ENCODE results near the gene PPP1R27.
A peak's percentile ranks its signal among the peaks of the same experiment; 100 is the strongest.

PPP1R27 gene

GRCh38 chr17:81804559-81805399 is 30.1 kb downstream of the PPP1R27 start:
- Histone ChIP-seq H3K9me3 (ENCODE audit: insufficient read depth, low read length) (peaks cover 15% of the 10 kb centered on the region; the same call in 1 of the 2 replicates), H3K4me3 (ENCODE audit: insufficient read length, low read depth) (peak overlapping the region; percentile 26), H3K9ac (ENCODE audit: insufficient read length, low read depth) (peak overlapping the region; percentile 42), H3K36me3 (ENCODE audit: insufficient read depth, insufficient read length, low read length) (no peaks in the 10 kb centered on the region), H3K4me1 (ENCODE audit: insufficient read depth, insufficient read length) (peaks cover 14% of the 10 kb centered on the region), H3K27me3 (ENCODE audit: insufficient read depth, insufficient read length) (peaks cover 78% of the 10 kb centered on the region)
- DNase-seq (ENCODE audit: low read depth, low spot score): no peak
- no peak for TF ChIP-seq ZNF274 (IDR thresholded peaks at IDR 0.05; ENCODE audit: low read depth, low read length)
- no peak for TF ChIP-seq YY1 (IDR thresholded peaks at IDR 0.05; ENCODE audit: insufficient read depth, insufficient read length)
- TF ChIP-seq SUZ12 (IDR thresholded peaks at IDR 0.05; ENCODE audit: extremely low read depth, insufficient read depth, insufficient read length): no peak

DNA sequence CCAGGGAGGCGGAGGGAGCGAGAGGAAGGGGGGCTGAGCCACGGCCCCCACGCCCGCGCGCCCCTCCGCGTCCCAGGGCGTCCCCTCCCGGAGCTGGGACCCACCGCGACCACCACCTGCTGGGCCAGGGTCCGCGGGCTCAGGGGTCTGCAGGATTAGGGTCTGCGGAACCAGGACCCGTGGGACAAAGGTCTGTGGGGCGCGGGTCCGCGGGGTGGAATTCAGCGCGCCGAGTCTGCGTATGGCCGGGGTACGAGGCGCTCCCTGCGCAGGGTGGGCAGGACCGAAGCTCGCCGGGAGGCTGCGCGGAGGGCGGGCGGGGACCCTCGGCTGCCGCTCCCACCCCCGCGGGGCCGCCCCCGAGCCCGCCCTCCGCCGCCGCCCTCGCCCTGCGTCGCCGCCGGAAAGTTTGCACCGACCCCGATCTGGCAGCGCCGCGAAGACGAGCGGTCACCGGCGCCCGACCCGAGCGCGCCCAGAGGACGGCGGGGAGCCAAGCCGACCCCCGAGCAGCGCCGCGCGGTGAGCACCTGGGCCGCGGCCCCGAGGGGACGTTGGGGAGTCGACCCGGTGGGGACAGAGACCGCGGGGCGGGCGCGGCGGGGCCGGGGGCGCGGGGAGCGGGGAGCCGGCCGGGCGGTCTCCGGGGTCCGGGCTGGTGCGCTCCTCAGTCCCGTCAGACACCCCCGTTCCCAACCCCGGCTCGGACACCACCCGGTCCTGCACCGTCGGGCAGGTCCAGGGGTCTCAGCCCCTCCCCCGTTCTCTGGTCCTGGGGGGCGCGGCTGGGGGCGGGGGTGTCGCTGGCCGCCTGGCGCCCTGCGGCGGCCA is 30.9 kb downstream of the PPP1R27 start, which contains the start of gene GCGR:
Gene GCGR (plus strand): TSS at position 423 of the 831 bp plus-strand sequence. CDS start 4,869 bp downstream, outside the sequence.
- TF ChIP-seq SUZ12 (IDR thresholded peaks at IDR 0.05; ENCODE audit: extremely low read depth, insufficient read depth, insufficient read length): peak; percentile 89
- TF ChIP-seq ZNF274 (IDR thresholded peaks at IDR 0.05; ENCODE audit: low read depth, low read length): no peak
- TF ChIP-seq YY1 (IDR thresholded peaks at IDR 0.05; ENCODE audit: insufficient read depth, insufficient read length): no peak
- H3K4me3 ChIP-seq (ENCODE audit: insufficient read length, low read depth): peak within 1 kb of the TSS; percentile 26
- peaks cover 73% of the 10 kb centered on the region for H3K27me3 ChIP-seq (ENCODE audit: insufficient read depth, insufficient read length)
- peak within 1 kb of the TSS; percentile 50 for H3K9ac ChIP-seq (ENCODE audit: insufficient read length, low read depth)
- H3K36me3 ChIP-seq (ENCODE audit: insufficient read depth, insufficient read length, low read length): no peaks in the 10 kb centered on the region
- DNase-seq (ENCODE audit: low read depth, low spot score): no peak
- peaks cover 8% of the 10 kb centered on the region for H3K4me1 ChIP-seq (ENCODE audit: insufficient read depth, insufficient read length)
- peaks cover 16% of the 10 kb centered on the region; the same call in 1 of the 2 replicates for H3K9me3 ChIP-seq (ENCODE audit: insufficient read depth, low read length)

DNA sequence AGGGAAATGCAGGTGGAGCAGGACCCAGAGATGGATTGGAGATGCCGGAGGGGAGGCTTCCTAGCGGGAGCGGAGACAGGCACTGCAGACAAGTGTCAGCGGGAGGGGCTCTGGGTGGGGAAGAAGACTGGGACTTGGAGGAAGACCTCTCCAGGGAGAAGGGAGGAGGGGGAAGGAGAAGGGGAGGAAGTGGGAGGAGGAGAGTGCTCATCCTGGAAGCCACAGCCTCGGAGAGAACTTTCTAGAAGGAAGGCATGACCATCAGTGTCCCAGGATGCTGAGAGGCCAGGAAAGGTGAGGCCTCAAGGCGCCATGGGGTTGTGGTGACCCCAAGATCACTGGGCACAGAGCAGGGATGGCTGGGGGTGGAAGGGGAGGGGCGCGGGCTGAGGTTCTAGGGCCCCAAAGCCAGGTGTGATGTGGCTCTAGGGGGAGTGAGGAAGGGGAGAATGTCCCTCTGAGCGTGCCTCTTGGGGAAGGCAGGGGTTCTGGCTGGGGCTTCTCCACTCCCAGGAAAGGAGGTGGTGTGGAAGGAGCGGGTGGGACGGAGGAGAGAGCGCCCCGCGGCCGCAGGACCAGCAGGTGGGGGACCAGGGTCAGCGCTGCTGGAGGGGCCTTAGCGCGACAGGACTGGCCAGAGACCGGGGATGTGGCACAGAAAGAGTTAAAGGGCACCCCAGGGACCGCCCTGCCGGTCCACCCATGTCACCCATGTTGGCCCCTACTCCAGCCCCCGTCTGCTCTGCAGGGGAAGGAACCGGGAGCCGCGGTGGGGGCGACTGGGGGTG is 31.8 kb downstream of the PPP1R27 start:
- Histone ChIP-seq H3K36me3 (ENCODE audit: insufficient read depth, insufficient read length, low read length) (no peaks in the 10 kb centered on the region), H3K4me1 (ENCODE audit: insufficient read depth, insufficient read length) (peaks cover 6% of the 10 kb centered on the region), H3K27me3 (ENCODE audit: insufficient read depth, insufficient read length) (peaks cover 68% of the 10 kb centered on the region), H3K4me3 (ENCODE audit: insufficient read length, low read depth) (no peak overlapping the region), H3K9me3 (ENCODE audit: insufficient read depth, low read length) (peaks cover 16% of the 10 kb centered on the region; the same call in 1 of the 2 replicates), H3K9ac (ENCODE audit: insufficient read length, low read depth) (peak overlapping the region; percentile 50)
- no peak for DNase-seq (ENCODE audit: low read depth, low spot score)
- TF ChIP-seq YY1 (IDR thresholded peaks at IDR 0.05; ENCODE audit: insufficient read depth, insufficient read length) (no peak), SUZ12 (IDR thresholded peaks at IDR 0.05; ENCODE audit: extremely low read depth, insufficient read depth, insufficient read length) (peak; percentile 50), ZNF274 (IDR thresholded peaks at IDR 0.05; ENCODE audit: low read depth, low read length) (no peak)

DNA sequence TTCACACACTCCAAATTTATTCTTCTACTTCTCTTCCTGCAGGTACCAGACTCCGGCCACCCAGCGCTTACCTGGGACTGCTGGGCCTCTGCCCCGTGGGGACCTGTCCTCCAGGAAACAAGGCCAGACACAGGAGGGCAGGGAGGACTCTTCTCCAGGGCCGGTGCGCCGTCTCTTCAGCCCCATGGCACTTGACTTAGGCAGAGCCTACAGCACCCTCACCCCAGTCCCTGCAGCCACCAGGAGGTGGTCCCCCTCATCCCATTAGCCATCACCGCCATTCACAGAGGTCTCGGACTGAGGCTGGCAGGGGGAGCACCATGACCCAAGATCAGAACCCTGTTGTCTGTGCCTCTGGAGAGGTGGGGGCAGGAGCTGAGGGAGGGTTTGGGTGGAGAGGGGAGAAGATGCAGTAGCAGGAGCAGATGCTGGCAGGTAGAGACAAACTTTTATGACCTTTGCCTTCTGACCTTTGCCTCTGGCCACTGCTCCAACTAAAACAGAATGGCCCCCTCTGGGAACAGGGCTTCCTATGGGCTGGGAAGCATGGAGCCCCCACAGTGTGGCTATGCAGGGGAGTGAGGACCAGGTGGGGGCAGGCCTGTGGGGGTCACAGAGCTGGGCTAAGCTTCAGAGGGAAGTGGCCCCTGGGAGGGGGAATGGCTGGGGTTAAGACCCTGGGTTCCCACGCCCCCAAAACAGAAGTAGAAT is 32.6 kb downstream of the PPP1R27 start:
- TF ChIP-seq SUZ12 (IDR thresholded peaks at IDR 0.05; ENCODE audit: extremely low read depth, insufficient read depth, insufficient read length) (no peak), YY1 (IDR thresholded peaks at IDR 0.05; ENCODE audit: insufficient read depth, insufficient read length) (no peak), ZNF274 (IDR thresholded peaks at IDR 0.05; ENCODE audit: low read depth, low read length) (no peak)

GRCh38 chr17:81801327-81801726 is 33.5 kb downstream of the PPP1R27 start:
- Histone ChIP-seq H3K4me3 (ENCODE audit: insufficient read length, low read depth) (no peak overlapping the region), H3K9me3 (ENCODE audit: insufficient read depth, low read length) (peaks cover 16% of the 10 kb centered on the region; the same call in 1 of the 2 replicates), H3K27me3 (ENCODE audit: insufficient read depth, insufficient read length) (peaks cover 64% of the 10 kb centered on the region), H3K9ac (ENCODE audit: insufficient read length, low read depth) (no peak overlapping the region), H3K36me3 (ENCODE audit: insufficient read depth, insufficient read length, low read length) (no peaks in the 10 kb centered on the region), H3K4me1 (ENCODE audit: insufficient read depth, insufficient read length) (peaks cover 6% of the 10 kb centered on the region)
- TF ChIP-seq ZNF274 (IDR thresholded peaks at IDR 0.05; ENCODE audit: low read depth, low read length) (no peak), SUZ12 (IDR thresholded peaks at IDR 0.05; ENCODE audit: extremely low read depth, insufficient read depth, insufficient read length) (no peak), YY1 (IDR thresholded peaks at IDR 0.05; ENCODE audit: insufficient read depth, insufficient read length) (no peak)
- DNase-seq (ENCODE audit: low read depth, low spot score): no peak

More for the DNA sequence above, 32.6 kb downstream of the PPP1R27 start:
- DNase-seq (ENCODE audit: low read depth, low spot score): no peak
- Histone ChIP-seq H3K36me3 (ENCODE audit: insufficient read depth, insufficient read length, low read length) (no peaks in the 10 kb centered on the region), H3K4me1 (ENCODE audit: insufficient read depth, insufficient read length) (peaks cover 6% of the 10 kb centered on the region), H3K27me3 (ENCODE audit: insufficient read depth, insufficient read length) (peaks cover 66% of the 10 kb centered on the region), H3K4me3 (ENCODE audit: insufficient read length, low read depth) (no peak overlapping the region), H3K9me3 (ENCODE audit: insufficient read depth, low read length) (peaks cover 16% of the 10 kb centered on the region; the same call in 1 of the 2 replicates), H3K9ac (ENCODE audit: insufficient read length, low read depth) (no peak overlapping the region)

- no peak for DNase-seq (ENCODE audit: low read depth, low spot score)
Measured at GRCh38 chr17:81794509-81794908, 40.3 kb downstream of the PPP1R27 start.

More at GRCh38 chr17:81794509-81794908, 40.3 kb downstream of the PPP1R27 start:
- H3K9me3 ChIP-seq (ENCODE audit: insufficient read depth, low read length): no peaks in the 10 kb centered on the region
- no peaks in the 10 kb centered on the region for H3K4me1 ChIP-seq (ENCODE audit: insufficient read depth, insufficient read length)
- H3K36me3 ChIP-seq (ENCODE audit: insufficient read depth, insufficient read length, low read length): no peaks in the 10 kb centered on the region
- H3K4me3 ChIP-seq (ENCODE audit: insufficient read length, low read depth): no peak overlapping the region
- peak overlapping the region; percentile 11 for H3K9ac ChIP-seq (ENCODE audit: insufficient read length, low read depth)
- H3K27me3 ChIP-seq (ENCODE audit: insufficient read depth, insufficient read length): no peaks in the 10 kb centered on the region
- TF ChIP-seq ZNF274 (IDR thresholded peaks at IDR 0.05; ENCODE audit: low read depth, low read length): no peak
- TF ChIP-seq SUZ12 (IDR thresholded peaks at IDR 0.05; ENCODE audit: extremely low read depth, insufficient read depth, insufficient read length): no peak
- no peak for TF ChIP-seq YY1 (IDR thresholded peaks at IDR 0.05; ENCODE audit: insufficient read depth, insufficient read length)

All from NT2/D1 (cell line).